Kidney (tissue), 14 donors: ENCODE results near the gene SMIM33. TPM values are rescaled to one million over a fixed set of nuclear protein-coding genes. Genes with fewer than 3 reads are reported as not detected.
"Not testable (repeated sequence)": the region's sequence is repeated elsewhere in the genome, so short reads cannot be mapped to it uniquely, and the experiment has no call there.

Source experiments
- DNase-seq, 5 donors: peaks; one replicate each; pipeline ENCODE4 v3.0.0-alpha.2; 2013 to 2020
- FAIRE-seq: peaks from 2 replicates; lab custom pipeline; 2012; peaks lifted over from hg19 to GRCh38; lab: Jason Lieb, UNC
- H3K27ac ChIP-seq, 2 donors: one replicate each; pipeline ENCODE4 v1.7.0; 2013; ENCODE audit warnings: low read depth in 2 of 2, low read length in 2 of 2, inconsistent platforms in 1 of 2
- H3K27me3 ChIP-seq: one replicate; pipeline ENCODE4 v1.7.1; 2013; ENCODE audit warnings: low read length, inconsistent platforms; ENCODE audit not compliant: control insufficient read depth, insufficient read depth
- H3K36me3 ChIP-seq, 3 donors: one replicate each; pipeline versions ENCODE4 v1.7.0 to v1.7.1; 2013; ENCODE audit warnings: low read length in 3 of 3, control low read depth in 1 of 3, inconsistent platforms in 1 of 3; ENCODE audit not compliant: insufficient read depth in 3 of 3, control insufficient read depth in 2 of 3
- H3K4me1 ChIP-seq, 3 donors: one replicate each; pipeline versions ENCODE4 v1.7.0 to v1.7.1; 2013; ENCODE audit warnings: low read length in 3 of 3, inconsistent platforms in 1 of 3, low read depth in 1 of 3; ENCODE audit not compliant: control insufficient read depth in 2 of 3, insufficient read depth in 2 of 3
- H3K4me3 ChIP-seq, 3 donors: one replicate each; pipeline versions ENCODE4 v1.7.0 to v1.8.1; 2013; ENCODE audit warnings: low read length in 3 of 3, control low read depth in 1 of 3, inconsistent platforms in 1 of 3
- H3K9ac ChIP-seq, 3 donors: one replicate each; pipeline versions ENCODE4 v1.7.0 to v1.7.1; 2013; ENCODE audit warnings: low read length in 3 of 3, control low read depth in 1 of 3, inconsistent platforms in 1 of 3
- H3K9me3 ChIP-seq, 3 donors: one replicate each; pipeline versions ENCODE4 v1.7.0 to v1.7.1; 2013; ENCODE audit warnings: low read length in 3 of 3, control low read depth in 1 of 3, inconsistent platforms in 1 of 3; ENCODE audit not compliant: control insufficient read depth in 2 of 3, insufficient read depth in 1 of 3
- intact Hi-C: fragments of 100-400 bp; cut with DNase I; formaldehyde crosslinking; loops from one replicate; pipeline ENCODE4 v1.11.1; 2022
- polyA plus RNA-seq: library from polyadenylated mRNA; stranded (reverse); fragments of 350-450 nt; fragmentation: Illumina TruSeq; extraction: RNeasy Lipid Tissue Mini Kit (QIAGEN cat#74804); gene quantifications from one replicate; pipeline ENCODE4 v1.2.3, GENCODE V29; 2014; ENCODE audit warnings: low read depth, low replicate concordance; ENCODE audit not compliant: insufficient read depth
- total RNA-seq: library from RNA; stranded (reverse); fragmentation: NEBNext Ultra II Directional; extraction: Animal tissue kit (Norgen Biotek cat#: 25700); gene quantifications from one replicate; pipeline ENCODE4 v1.2.1, GENCODE V29; 2021
- TF ChIP-seq, protein P1 (sequence below): IDR thresholded peaks from 3 replicates; pipeline ENCODE4 v1.5.1; 2012; ENCODE audit warnings: mild to moderate bottlenecking, moderate library complexity, borderline replicate concordance; ENCODE audit not compliant: insufficient read depth; ENCODE audit errors: extremely low read depth
- donor health status: control.
- donor health status: control.
- donor health status: control.
- donor health status: control.
- donor health status: control.
- donor health status: DM: yes; HTN: yes; CAD: no.
- donor health status: Normal renal cell carcinoma (clear cell type).

SMIM33 gene
- total and polyA plus RNA-seq, 2 donors from 2014 or later, result 0.13 TPM; not detected in 1

DNA sequence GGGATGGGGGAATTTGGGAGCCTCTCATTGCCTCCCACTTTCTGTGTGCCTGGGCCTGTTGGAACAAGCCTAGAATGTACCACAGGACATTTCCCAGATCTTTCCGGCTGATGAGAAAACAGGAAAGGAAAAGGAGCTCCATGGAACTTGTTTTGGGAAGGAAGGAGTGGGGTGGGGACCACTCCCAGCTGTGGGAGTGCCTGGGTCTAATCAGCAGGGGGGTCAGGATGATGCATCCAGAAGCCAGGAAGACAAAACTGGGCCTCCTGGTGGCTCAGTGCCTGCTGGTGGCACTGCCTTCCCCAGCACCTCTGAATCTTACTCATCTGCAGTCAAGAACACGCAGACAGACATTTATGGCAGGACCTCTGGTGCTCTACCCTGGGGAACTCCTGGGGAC is 2.8 kb downstream of the SMIM33 start:
- intact Hi-C loops, result no loop called here
- Histone ChIP-seq H3K36me3 (peaks cover 0 to 9% (median 0%) of the 10 kb centered on the region in 3 donors), H3K4me1 (peaks cover 0 to 7% (median 0%) of the 10 kb centered on the region in 3 donors), H3K9me3 (no peaks in the 10 kb centered on the region), H3K9ac (no peak overlapping the region), H3K4me3 (no peak overlapping the region), H3K27me3 (no peaks in the 10 kb centered on the region), H3K27ac (peak overlapping the region; percentile 7 to 64)
- FAIRE-seq (no peak), DNase-seq (peak in 1 of 5 donors; percentile 40)
- TF ChIP-seq, protein P1, sequence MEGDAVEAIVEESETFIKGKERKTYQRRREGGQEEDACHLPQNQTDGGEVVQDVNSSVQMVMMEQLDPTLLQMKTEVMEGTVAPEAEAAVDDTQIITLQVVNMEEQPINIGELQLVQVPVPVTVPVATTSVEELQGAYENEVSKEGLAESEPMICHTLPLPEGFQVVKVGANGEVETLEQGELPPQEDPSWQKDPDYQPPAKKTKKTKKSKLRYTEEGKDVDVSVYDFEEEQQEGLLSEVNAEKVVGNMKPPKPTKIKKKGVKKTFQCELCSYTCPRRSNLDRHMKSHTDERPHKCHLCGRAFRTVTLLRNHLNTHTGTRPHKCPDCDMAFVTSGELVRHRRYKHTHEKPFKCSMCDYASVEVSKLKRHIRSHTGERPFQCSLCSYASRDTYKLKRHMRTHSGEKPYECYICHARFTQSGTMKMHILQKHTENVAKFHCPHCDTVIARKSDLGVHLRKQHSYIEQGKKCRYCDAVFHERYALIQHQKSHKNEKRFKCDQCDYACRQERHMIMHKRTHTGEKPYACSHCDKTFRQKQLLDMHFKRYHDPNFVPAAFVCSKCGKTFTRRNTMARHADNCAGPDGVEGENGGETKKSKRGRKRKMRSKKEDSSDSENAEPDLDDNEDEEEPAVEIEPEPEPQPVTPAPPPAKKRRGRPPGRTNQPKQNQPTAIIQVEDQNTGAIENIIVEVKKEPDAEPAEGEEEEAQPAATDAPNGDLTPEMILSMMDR, result no peak

DNA sequence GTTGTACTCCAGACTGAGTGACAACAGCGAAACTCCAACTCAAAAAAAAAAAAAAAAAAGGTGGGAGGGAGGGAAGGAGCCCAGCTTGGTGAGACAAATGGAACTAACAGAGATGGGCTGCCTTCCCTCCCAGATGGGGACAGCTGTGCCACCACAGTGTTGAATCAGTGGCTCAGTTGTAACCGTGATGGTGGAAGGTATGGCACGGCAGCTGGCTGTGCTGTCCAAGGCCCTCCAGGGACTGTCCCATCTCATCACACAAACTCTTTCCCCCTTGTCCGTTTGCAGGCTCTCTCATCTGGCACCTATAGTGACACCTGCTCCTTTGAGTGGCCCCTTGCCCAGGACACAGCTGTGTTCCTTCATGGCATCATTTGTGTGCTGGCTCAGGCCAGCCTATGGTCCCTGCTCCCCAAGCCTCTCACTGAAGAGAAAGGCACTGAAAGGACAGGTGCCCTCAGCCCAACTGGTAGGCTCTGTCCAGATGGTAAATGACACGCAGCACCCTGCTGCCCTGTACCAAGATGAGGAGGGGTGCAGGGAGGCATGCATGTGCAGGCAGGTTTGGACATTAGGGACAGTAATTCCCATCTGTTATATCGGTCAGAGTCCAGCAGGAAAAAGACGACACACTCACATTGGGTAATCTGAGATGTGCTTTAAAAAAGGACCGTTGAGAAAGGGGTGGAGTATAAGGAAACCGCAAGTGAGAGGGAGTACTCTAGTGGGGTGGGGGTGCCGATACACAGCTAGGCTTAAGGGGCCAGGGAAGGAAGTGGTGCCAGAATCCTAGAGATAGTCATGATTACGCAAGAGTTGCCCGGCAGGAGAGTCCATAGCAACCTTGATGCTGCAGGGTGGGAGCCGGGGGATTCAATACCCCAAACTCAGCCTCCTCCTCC is 4.3 kb downstream of the SMIM33 start:
- Histone ChIP-seq H3K36me3 (peaks cover 0 to 9% (median 0%) of the 10 kb centered on the region in 3 donors), H3K9me3 (no peaks in the 10 kb centered on the region), H3K27me3 (no peaks in the 10 kb centered on the region), H3K4me1 (peaks cover 0 to 7% (median 0%) of the 10 kb centered on the region in 3 donors), H3K4me3 (no peak overlapping the region), H3K27ac (no peak overlapping the region), H3K9ac (no peak overlapping the region)
- intact Hi-C loops, result no loop called here
- FAIRE-seq, result no peak
- TF ChIP-seq, protein P1, result no peak
- peak in 3 of 5 donors; percentile 20 to 64 (median 58) for DNase-seq

DNA sequence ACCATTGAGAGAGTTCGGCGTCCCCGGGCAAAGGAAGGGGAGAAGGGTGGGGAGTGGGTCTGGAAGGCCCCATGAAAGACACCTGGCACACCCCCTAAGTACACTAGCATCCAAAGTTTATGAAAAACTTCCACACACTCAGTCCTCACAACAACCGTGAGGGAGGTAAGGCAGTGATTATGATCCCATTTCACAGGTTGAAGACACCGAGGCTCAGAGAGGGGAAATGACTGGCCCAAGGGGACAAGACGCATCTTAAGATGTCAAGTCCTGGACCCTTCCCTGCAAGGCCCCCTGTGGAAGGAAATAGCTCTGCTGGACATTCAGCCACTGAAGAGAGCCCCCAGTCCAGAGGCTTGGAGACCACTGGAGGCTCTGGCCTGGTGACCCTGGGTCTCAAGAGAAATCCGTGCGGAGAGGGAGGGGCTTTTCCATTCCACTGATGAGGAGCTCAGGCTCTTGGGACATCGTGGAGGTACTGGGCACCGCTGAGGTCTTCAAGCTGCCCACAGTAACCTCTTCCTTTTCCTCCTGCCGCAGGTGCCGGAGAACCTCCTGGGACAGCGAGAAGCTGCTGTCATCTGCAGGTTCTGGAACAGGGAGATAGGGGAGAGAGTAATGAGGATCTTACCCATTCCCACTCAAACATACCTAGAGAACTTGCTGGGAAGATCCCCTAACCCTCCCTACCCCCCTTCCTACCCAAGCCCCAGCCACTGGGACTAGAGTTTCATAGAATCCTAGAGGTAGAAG is 5.2 kb downstream of the SMIM33 start:
- Histone ChIP-seq H3K4me1 (peaks cover 0 to 9% (median 0%) of the 10 kb centered on the region in 3 donors), H3K4me3 (no peak overlapping the region), H3K27me3 (no peaks in the 10 kb centered on the region), H3K36me3 (peaks cover 0 to 9% (median 0%) of the 10 kb centered on the region in 3 donors), H3K9me3 (no peaks in the 10 kb centered on the region), H3K27ac (no peak overlapping the region), H3K9ac (no peak overlapping the region)
- intact Hi-C loops, result no loop called here
- TF ChIP-seq, protein P1, result no peak
- FAIRE-seq, result no peak
- no peak for DNase-seq

DNA sequence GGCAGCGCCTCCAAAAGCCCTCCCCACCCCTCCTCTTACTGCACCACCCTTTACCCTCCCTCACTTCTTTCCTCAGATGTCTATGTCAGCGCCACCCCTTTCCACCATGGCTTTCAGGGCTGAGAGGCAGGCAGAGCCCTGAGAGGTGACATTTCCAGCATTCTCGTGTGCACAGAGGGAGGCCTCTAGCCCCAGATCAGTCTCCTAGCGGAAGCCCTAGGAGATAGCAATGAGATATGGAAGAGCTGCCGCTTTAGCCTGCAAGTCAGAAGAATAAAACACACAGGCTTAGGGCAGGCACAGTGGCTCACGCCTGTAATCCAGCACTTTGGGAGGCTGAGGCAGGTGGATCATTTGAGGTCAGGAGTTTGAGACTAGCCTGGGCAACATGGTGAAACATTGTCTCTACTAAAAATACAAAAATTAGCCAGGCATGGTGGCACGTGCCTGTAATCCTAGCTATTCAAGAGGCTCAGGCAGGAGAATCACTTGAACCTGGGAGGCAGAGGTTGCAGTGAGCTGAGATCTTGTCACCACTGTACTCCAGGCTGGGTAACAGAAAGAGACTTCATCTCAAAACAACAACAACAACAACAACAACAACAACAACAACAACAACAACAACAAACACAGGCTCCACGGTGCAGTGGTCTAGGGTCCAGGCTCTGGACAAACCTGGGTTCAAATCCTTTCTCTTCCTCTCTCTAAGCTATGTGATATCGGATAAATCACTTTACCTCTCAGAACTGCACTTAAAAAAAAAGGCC is 8.0 kb downstream of the SMIM33 start:
- H3K27ac ChIP-seq, H3K27me3 ChIP-seq, H3K4me3 ChIP-seq, H3K9me3 ChIP-seq, H3K36me3 ChIP-seq, intact Hi-C loops, FAIRE-seq: not testable (repeated sequence)
- H3K9ac ChIP-seq, result peak overlapping the region in 1 of 3 donors; percentile 34
- peaks cover 0 to 13% (median 0%) of the 10 kb centered on the region in 3 donors for H3K4me1 ChIP-seq
- peak in 1 of 5 donors; percentile 30 for DNase-seq

DNA sequence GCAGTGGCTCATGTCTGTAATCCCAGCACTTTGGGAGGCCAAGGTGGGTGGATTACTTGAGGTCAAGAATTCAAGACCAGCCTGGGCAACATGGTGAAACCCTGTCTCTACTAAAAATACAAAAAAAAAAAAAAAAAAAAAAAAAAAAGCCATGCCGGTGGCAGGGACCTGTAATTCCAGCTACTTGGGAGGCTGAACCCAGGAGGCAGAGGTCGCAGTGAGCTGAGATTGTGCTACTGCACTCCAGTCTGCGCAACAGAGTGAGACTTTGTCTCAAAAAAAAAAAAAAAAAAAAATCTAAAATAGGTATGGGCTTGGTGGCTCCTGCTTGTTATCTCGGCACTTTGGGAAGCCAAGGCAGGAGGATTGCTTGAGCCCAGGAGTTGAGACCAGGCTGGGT is 8.9 kb downstream of the SMIM33 start:
- H3K9me3 ChIP-seq, DNase-seq, H3K4me1 ChIP-seq, FAIRE-seq, H3K9ac ChIP-seq, intact Hi-C loops, H3K27ac ChIP-seq, H3K36me3 ChIP-seq, H3K27me3 ChIP-seq, H3K4me3 ChIP-seq: not testable (repeated sequence)
